Lower leg skin (tissue), 4 donors: ENCODE measurements around the gene PRPF18. TPM values are rescaled to one million over a fixed set of nuclear protein-coding genes. Genes with fewer than 3 reads are reported as not detected.

Experiments used
- DNase-seq, 2 donors: peaks; one replicate each; pipeline ENCODE4 v3.0.0-alpha.2; 2019; ENCODE audit warnings: low spot score in 2 of 2
- H3K4me3 ChIP-seq: fragments of 200-600 bp; sonication (generic); 2 replicates; pipeline ENCODE4 v1.5.1; 2017; ENCODE audit warnings: mild to moderate bottlenecking, low read depth; ENCODE audit not compliant: poor library complexity, severe bottlenecking
- CTCF ChIP-seq, 3 donors: fragments of 450-650 bp; IDR thresholded peaks; one replicate each; pipeline ENCODE4 v1.5.1; 2016; ENCODE audit warnings: antibody characterized with exemption in 3 of 3, mild to moderate bottlenecking in 3 of 3, moderate library complexity in 2 of 3
- POLR2A ChIP-seq, 2 donors: fragments of 450-650 bp; IDR thresholded peaks; one replicate each; pipeline ENCODE4 v1.6.1; 2016 to 2017; ENCODE audit warnings: antibody characterized with exemption in 2 of 2, mild to moderate bottlenecking in 1 of 2, moderate library complexity in 1 of 2
- WGBS, 2 donors: methylation state at CpG; one replicate each; pipeline ENCODE4 v1.1.5; 2018; 5-methylcytosine and 5-hydroxymethylcytosine counted together
- intact Hi-C: fragments of 100-400 bp; cut with DNase I; formaldehyde crosslinking; loops from one replicate; pipeline ENCODE4 v1.15.0; 2023; ENCODE audit warnings: low total_unique reads
- total RNA-seq, 4 donors: library from RNA; depleted of rRNA; stranded (reverse); fragments of >200 nt; gene quantifications; one replicate each; pipeline ENCODE4 v1.1.0, GENCODE V29; 2016

The PRPF18 gene
- total RNA-seq, 4 donors from 2014 or later = 24.4 to 31.7 (median 29.6) TPM

DNA sequence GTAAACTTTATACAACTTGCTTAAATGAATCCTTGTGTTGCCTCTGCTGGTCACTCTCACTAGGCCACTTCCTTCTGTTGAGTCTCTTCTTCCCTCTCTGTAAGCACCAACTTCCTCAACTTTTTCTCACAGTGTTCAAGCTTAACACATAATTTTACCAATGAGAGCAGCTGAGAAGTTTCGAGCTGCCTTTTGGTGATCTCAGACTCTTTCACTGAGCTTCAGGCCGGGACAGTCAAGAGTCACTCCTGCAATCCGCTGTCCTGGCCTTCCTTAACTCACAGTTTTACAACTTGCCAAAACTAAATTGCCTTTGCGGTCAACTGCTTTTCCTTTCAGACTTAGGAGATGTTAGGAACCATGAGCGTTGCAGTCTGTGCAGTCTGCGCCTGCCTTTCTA, 47.4 kb downstream of the PRPF18 start:
- TF ChIP-seq POLR2A (IDR thresholded peaks at IDR 0.05) = no peak
- 73 to 86% methylated on average over 6 of the region's 6 CpGs for WGBS, 2 donors
- no peak for DNase-seq
- intact Hi-C loops = no loop called here
- no peak overlapping the region for H3K4me3 ChIP-seq

DNA sequence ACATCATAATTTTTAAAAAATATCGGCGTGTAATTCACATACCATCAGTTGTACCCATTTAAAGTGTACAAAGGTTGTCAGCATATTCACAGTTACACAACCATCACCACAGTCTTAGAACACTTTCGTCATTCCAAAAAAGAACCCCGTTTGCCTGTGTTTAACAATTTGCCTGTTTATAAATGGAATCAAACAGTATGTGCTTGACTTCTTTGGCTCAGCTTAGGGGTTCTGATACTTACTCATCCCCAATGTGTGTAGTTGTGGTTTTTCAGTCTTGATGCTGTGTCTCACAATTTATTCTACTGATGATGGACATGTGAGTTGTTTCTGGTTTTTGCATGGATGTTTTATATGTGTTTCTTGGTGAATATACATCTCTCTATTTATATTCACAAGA, 50.0 kb downstream of the PRPF18 start:
- WGBS, 2 donors = 91 to 94% methylated on average over 4 of the region's 4 CpGs
- intact Hi-C loops = no loop called here
- no peak for DNase-seq
- no peak for TF ChIP-seq POLR2A (IDR thresholded peaks at IDR 0.05)
- H3K4me3 ChIP-seq = no peak overlapping the region

GRCh38 chr10:13637303-13637856, 50.6 kb downstream of the PRPF18 start:
- 77 to 83% methylated on average over 1 of the region's 1 CpG for WGBS, 2 donors
- no peak for DNase-seq
- no peak overlapping the region for H3K4me3 ChIP-seq
- intact Hi-C loops = no loop called here
- no peak for TF ChIP-seq POLR2A (IDR thresholded peaks at IDR 0.05)
- TF ChIP-seq CTCF (IDR thresholded peaks at IDR 0.05) = no peak

- no peak for TF ChIP-seq POLR2A (IDR thresholded peaks at IDR 0.05)
- TF ChIP-seq CTCF (IDR thresholded peaks at IDR 0.05) = no peak
- no peak overlapping the region for H3K4me3 ChIP-seq
- intact Hi-C loops = no loop called here
- WGBS, 2 donors = 92 to 96% methylated on average over 5 of the region's 5 CpGs
- DNase-seq = no peak
Measured at GRCh38 chr10:13637894-13638293, 51.1 kb downstream of the PRPF18 start.

GRCh38 chr10:13642293-13642692, 55.5 kb downstream of the PRPF18 start:
- intact Hi-C loops = no loop called here
- no peak for DNase-seq
- H3K4me3 ChIP-seq = no peak overlapping the region
- TF ChIP-seq POLR2A (IDR thresholded peaks at IDR 0.05) = no peak
- no peak for TF ChIP-seq CTCF (IDR thresholded peaks at IDR 0.05)
- WGBS, 2 donors = 96 to 99% methylated on average over 2 of the region's 2 CpGs

- H3K4me3 ChIP-seq = no peak overlapping the region
- no peak for DNase-seq
- TF ChIP-seq CTCF (IDR thresholded peaks at IDR 0.05) (no peak), POLR2A (IDR thresholded peaks at IDR 0.05) (no peak)
- WGBS, 2 donors = 81 to 92% methylated on average over 7 of the region's 7 CpGs
- intact Hi-C loops = no loop called here
Measured at GRCh38 chr10:13643016-13643415, 56.3 kb downstream of the PRPF18 start.

DNA sequence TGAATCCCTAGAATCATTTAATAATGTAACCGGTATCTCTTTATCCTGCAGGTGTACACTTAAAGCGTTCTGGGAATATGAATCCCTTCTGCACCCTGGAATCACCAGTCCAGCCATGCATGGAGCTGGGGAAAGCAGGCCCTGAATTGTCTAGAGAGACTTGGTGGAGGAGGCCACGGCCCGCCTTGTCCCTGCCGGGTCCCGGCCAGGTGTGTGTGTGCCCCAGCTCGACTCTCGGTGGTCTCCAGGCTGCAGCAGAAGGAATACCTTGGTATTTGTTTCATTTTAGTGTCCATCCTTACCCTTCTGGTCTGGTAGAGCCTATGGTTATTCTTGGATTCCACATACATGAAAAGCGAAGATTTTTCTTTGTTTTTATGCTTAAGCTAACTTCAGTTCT, 58.1 kb downstream of the PRPF18 start:
- WGBS, 2 donors = 92 to 97% methylated on average over 9 of the region's 9 CpGs
- H3K4me3 ChIP-seq = no peak overlapping the region
- DNase-seq = no peak
- intact Hi-C loops = no loop called here
- TF ChIP-seq CTCF (IDR thresholded peaks at IDR 0.05) = no peak
- no peak for TF ChIP-seq POLR2A (IDR thresholded peaks at IDR 0.05)
